Mammary epithelial cell (primary cell): ENCODE measurements around the gene STK16.

Experiments
- EZH2 ChIP-seq: IDR thresholded peaks from 2 replicates; pipeline ENCODE4 v1.6.1; 2012; ENCODE audit warnings: low read length, inconsistent platforms, borderline replicate concordance
- TF ChIP-seq, protein P1 (sequence below), 2 donors: IDR thresholded peaks in 1 of 2; conservative IDR thresholded peaks in 1 of 2; 2 replicates each; pipeline ENCODE4 v1.5.1; 2011 to 2012; ENCODE audit warnings: inconsistent platforms in 2 of 2, low read length in 2 of 2, mild to moderate bottlenecking in 2 of 2, control low read depth in 1 of 2, low read depth in 1 of 2; ENCODE audit not compliant: insufficient read depth in 1 of 2; ENCODE audit errors: extremely low read depth in 1 of 2

DNA sequence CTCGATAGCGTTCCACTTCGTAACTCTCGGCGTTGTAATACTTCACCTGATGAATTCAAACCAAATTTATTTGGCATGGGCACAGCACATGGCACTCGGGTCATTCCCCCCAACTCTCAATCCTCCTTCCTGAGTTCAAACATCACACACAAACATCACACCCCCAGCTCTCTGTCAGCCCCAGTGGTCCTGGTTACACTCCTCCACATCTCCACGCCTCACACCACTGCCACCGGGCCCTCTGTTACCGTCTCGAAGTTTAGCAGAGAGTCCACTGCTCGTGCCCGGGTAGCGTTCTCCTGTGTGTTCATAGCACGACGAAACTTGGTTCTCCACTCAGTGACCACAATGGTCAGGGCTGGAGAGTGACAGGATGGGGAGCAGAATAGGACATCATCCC lies 31.1 kb upstream of the STK16 start:
- TF ChIP-seq, protein P1, sequence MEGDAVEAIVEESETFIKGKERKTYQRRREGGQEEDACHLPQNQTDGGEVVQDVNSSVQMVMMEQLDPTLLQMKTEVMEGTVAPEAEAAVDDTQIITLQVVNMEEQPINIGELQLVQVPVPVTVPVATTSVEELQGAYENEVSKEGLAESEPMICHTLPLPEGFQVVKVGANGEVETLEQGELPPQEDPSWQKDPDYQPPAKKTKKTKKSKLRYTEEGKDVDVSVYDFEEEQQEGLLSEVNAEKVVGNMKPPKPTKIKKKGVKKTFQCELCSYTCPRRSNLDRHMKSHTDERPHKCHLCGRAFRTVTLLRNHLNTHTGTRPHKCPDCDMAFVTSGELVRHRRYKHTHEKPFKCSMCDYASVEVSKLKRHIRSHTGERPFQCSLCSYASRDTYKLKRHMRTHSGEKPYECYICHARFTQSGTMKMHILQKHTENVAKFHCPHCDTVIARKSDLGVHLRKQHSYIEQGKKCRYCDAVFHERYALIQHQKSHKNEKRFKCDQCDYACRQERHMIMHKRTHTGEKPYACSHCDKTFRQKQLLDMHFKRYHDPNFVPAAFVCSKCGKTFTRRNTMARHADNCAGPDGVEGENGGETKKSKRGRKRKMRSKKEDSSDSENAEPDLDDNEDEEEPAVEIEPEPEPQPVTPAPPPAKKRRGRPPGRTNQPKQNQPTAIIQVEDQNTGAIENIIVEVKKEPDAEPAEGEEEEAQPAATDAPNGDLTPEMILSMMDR (conservative IDR thresholded peaks at IDR 0.05 in 1 of 2, IDR thresholded peaks at IDR 0.05 in 1 of 2; ENCODE audit: extremely low read depth in 1 of 2, insufficient read depth in 1 of 2, low read depth in 1 of 2, low read length in 2 of 2) = no peak
- no peak for TF ChIP-seq EZH2
